ENCODE data around the gene MAPRE2. TPM values are rescaled to one million over a fixed set of nuclear protein-coding genes. Genes with fewer than 3 reads are reported as not detected.

The MAPRE2 gene
- total RNA-seq (2022; extraction: Qiagen RNA extraction; ENCODE audit: low read depth): 17.0 to 19.0 TPM (median 17.8 TPM) in 5 replicates

DNA sequence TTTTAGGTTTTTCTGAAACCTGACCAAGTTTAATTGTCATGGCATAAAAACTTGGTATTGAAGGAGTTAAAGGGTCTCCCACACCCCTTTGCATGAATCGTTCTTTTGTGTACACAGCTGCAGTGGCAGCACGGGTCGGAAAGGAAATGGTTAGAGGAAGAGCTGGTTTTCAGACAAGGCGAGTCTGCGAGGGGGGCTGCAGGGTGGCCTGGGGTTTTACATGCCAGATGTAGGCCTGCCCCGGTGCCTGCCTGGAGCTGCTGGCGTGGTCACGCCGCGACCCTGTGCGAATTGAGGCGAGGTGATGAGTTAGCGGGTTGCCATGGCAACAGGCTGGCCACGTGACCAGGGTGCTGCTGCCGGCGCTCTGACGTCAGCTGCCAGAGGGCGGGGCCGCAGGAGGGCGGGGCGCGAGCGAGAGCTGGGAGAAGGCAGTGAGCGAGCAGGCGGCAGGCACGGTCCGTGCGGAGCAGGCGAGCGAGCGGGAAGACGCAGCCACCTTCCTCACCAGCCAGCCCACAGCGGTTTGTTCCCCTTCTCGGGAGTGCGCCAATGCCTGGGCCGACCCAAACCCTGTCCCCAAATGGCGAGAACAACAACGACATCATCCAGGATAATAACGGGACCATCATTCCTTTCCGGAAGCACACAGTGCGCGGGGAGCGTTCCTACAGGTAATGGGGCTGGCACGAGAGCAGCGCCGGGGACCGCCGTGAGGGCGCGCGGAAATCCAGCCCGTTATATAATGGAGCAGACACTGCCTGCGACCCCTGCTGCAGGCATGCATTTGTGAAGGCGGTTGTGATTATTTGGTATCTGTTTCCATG, at the start of gene MAPRE2:
Gene MAPRE2 (plus strand): TSS at position 426 of the 827 bp plus-strand sequence. CDS start 127 bp downstream, at position 553.

Other genes starting within 250 kb of the MAPRE2 start
- 3.5 to 5.3 TPM (median 4.5 TPM) in 5 replicates for gene ZNF397, start 199.6 kb downstream of the MAPRE2 start, total RNA-seq (2022; extraction: Qiagen RNA extraction; ENCODE audit: low read depth)
- 0.58 to 1.4 TPM (median 0.86 TPM) in 5 replicates for gene ZSCAN30, start 248.8 kb downstream of the MAPRE2 start, total RNA-seq (2022; extraction: Qiagen RNA extraction; ENCODE audit: low read depth)